ENCODE data around the gene LAMC2.

DNA sequence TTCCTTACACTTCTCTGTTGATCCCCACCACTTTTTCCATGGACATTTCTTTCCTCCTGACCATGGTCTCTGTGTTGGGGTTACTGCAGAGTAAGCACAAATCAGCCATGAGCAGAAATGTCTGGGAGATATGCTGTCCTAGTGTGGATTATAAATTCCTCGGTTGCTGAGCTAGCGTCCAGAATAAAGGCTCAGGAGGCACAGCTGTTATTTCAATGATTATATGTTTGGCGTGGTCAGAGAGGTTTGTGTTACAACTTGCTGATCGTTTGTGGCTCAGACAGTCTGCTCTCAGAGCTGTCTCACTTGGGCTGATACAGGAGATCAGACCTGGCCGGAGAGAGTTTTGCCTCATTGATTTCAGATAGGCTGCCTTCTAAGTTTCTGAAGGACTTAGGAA, 37.5 kb upstream of the LAMC2 start:
- TF ChIP-seq, protein P1, sequence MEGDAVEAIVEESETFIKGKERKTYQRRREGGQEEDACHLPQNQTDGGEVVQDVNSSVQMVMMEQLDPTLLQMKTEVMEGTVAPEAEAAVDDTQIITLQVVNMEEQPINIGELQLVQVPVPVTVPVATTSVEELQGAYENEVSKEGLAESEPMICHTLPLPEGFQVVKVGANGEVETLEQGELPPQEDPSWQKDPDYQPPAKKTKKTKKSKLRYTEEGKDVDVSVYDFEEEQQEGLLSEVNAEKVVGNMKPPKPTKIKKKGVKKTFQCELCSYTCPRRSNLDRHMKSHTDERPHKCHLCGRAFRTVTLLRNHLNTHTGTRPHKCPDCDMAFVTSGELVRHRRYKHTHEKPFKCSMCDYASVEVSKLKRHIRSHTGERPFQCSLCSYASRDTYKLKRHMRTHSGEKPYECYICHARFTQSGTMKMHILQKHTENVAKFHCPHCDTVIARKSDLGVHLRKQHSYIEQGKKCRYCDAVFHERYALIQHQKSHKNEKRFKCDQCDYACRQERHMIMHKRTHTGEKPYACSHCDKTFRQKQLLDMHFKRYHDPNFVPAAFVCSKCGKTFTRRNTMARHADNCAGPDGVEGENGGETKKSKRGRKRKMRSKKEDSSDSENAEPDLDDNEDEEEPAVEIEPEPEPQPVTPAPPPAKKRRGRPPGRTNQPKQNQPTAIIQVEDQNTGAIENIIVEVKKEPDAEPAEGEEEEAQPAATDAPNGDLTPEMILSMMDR (IDR thresholded peaks at IDR 0.05): no peak
- no peak for TF ChIP-seq EP300 (IDR thresholded peaks at IDR 0.05)

Data from ovary (tissue), 3 donors.